HG03066 (cell line): Measurements from ENCODE around the gene CLEC4G.

Source experiments
- ATAC-seq: cut with Tn5 transposase; IDR thresholded peaks from one replicate; pipeline ENCODE4 v1.9.1; 2021; ENCODE audit warnings: low read depth; ENCODE audit not compliant: unreplicated experiment

The CLEC4G gene

DNA sequence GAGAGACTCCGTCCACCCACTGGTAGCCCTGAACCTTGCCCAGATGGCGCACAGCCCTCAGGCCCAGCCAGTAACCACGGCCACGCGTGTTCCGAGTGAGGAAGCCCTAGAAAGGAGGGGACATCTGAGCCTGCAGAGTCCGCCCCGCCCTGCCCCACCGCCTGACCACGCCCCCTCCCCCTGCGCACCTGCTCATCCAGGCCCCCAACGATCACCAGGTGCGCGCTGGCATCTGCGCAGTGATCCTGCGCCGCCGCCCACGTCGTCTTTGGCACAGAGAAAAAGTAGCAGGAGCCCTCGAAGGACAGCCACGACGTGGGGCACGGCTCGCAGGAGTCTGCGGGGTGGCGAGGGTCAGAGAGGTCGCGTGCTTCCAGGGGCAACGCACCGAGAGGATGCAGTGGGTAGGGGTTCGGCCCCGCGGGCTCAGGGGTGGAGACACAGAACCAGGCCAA lies 2.1 kb downstream of the CLEC4G start:
- no peak for ATAC-seq

DNA sequence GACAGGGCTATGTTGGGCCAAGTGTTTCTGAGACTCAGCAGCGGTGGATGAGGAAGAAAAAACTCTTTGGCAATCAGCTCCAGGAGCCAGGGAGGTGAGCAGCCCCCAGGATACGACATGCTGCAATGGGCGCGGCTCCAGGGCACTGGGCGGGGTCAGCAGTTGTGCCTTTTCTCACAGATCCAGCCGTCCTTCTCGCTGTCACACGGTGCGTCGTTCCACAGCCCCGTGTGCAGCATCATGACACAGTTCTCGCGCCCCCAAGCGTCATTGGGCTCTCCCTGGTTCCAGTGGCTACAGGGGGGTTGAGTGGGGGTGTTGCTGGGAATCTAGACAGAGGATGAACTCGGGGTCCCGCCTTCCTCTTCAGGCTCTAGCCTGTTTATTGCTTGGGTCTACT lies 2.7 kb downstream of the CLEC4G start:
- no peak for ATAC-seq

GRCh38 chr19:7725791-7726190 lies 6.1 kb downstream of the CLEC4G start:
- ATAC-seq, result no peak

DNA sequence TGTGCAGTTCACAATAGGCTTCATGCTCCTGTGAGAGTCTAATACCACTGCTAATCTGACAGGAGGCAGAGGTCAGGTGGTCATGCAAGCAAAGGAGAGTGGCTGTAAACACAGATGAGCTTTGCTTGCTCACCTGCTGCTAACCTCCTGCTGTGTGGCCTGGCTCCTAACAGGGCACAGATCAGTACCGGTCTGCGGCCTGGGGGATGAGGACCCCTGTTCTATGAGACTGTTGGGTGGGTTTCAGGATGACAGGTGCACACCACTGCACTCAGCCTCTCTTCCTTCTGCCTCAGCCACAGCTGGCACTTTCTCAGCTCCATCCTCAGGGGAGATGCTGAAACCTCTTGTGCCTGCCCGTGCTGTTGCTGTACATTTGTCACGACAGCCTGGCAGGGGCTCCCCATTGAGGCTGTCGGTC lies 9.7 kb downstream of the CLEC4G start:
- no peak for ATAC-seq

DNA sequence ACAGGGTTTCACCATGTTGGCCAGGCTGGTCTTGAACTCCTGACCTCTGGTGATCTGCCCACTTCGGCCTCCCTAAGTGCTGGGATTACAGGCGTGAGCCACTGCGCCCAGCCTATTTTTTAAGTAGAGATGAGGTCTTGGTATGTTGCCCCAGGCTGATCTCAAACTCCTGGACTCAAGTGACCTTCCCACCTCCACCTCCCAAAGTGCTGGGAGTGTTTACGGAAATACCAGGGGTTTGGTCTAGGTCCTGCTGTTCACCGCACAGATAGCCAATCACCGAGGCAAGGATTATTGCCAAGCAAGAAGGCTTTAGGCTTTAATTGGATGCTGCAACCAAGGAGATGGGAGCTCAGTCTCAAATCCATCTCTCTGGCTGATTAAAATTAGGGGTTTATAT lies 11.6 kb downstream of the CLEC4G start:
- no peak for ATAC-seq

GRCh38 chr19:7718668-7719067 lies 13.2 kb downstream of the CLEC4G start:
- ATAC-seq, result no peak

GRCh38 chr19:7716762-7717161 lies 15.1 kb downstream of the CLEC4G start:
- ATAC-seq, result no peak

DNA sequence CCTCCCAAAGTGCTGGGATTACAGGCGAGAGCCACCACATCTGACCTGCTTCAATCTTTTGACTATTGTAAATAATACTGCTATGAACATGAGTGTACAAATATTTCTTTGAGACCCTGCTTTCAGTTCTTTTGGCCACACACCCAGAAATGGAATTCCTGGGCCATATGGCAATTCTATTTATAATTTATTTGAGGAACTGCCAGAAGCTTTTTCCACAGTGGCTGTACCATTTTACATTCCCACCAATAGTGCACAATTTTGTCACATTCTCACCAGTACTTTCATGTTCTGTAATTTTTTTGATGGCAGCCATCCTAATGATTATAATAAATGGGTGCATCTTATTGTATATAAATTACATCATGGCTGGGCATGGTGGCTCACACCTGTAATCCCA lies 16.2 kb downstream of the CLEC4G start:
- ATAC-seq, result no peak

- no peak for ATAC-seq
These were observed 21.3 kb downstream of the CLEC4G start for GRCh38 chr19:7710616-7711015.

DNA sequence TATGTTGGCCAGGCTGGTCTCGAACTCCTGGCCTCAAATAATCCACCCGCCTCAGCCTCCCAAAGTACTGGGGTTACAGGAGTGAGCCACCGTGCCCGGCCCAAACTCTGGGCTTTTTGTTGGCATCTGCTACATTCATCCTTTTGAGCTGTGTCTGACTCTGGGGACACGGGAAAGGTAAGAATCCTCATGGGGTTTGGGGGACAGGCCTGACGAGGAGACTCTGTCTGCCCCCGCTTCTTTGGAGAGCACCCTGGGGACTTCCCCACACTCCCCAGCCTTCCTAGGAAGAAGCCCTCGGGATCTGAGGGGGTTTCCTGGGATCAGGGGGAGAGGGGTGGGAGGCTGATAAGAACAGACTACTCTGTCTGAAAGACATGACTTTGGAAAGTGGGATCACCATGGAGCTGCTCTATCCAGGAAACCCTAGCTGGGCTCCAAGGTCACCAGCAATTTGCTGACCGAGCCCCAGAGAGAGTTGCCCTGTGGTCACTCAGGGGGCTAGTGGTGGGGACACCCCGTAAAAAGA lies 21.9 kb downstream of the CLEC4G start:
- no peak for ATAC-seq

DNA sequence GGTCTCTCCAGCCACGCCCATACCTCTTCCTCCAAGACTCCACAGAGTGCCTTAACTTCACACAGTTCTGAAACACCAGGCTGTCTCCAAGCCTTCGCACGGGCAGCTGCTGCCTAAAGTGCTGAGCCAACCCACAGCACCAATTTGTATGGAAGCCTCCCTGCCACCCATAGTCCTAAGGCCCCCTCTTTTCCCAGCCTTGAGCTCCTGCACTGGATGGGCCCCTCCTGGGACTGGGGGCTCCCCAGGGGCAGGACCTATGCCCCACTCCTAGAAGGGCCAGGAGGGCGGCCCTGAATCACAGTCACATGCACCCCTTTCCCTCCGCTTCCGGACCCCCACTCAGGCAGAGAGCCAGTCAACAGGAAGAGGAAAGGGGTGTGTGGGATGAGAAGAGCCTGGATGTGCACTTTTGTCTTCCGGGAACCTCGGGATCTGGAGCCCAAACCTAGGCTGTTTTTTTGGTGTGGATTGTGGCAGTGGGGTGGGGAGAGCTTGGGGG lies 24.9 kb downstream of the CLEC4G start:
- no peak for ATAC-seq

- no peak for ATAC-seq
These were observed 25.5 kb downstream of the CLEC4G start for GRCh38 chr19:7706188-7706954.

DNA sequence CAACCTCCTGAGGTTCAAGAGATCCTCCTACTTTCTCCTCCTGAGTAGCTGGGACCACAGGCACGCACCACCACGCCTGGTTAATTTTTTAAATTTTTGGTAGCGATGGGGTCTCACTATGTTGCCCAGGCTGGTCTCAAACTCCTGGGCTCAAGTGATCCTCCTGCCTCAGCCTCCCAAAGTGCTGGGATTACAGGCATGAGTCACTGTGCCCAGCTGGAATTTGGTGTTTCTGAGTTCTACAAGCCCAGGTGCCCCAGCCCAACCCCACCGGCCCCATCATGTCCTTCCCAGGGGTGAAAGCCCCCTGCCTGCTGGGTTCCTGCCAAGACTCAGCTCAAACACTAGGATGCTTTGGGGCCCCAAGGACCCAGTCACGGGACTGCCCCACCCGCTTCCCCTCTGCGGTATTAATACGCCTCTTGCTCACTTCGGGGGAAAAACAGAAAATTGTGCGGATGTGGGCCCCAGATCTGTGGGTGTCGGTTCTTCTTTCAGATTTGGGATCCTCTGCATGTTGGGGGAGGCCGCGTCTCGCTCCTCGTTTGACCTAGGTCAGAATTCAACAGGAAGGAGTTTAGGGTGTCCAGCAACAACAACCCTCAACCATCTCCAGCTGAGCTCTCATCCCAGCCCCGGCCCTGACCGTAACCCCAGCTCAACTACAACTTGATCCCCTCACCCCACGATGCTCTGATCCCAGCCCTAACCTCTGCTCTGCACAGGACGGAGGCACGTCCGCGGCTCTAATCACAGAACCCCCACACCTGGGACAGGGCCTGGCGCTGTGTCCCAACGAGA lies 26.3 kb downstream of the CLEC4G start:
- ATAC-seq, result no peak

GRCh38 chr19:7704280-7705060 lies 27.4 kb downstream of the CLEC4G start:
- ATAC-seq, result no peak

GRCh38 chr19:7703332-7703731 lies 28.6 kb downstream of the CLEC4G start:
- no peak for ATAC-seq

DNA sequence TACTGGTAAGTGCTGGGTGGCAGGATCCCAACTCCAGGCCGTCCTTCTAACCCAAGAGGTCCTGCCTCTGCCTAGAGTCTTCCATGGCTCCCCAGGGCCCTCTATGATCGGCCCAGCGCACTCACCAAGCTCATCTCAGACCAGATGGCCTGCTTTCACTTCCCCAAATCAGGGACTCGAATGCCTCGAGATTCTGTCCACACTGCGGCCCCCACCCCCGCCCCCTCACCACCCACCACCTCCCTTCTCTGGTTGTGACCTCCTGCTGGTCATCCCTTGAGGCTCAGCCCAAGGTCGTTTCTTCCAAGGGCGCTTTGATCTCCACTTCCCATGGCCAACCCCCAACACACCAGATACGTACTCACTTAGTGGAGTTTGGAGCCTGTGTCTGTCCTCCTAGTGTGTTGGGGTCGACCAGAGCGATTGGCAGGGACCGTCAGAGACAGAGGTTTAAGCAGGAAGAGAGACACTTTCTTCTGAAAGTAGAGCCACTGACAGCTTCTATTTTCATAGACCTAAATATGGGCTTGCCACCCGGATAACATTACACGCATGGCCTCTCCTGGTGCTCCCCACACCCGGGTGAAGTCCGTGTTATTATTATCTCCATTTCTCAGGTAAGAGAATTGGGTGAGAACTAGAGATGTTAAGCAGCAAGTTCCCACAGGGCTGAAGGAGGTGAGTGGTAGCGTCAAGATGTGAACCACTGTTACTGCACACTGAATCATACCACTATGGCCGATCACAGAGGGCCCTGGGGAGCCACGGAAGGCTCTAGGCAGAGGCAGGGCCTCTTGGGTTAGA lies 30.1 kb downstream of the CLEC4G start, which contains the start of gene FCER2:
Gene FCER2 (minus strand): TSS at position 478 of the 804 bp plus-strand sequence. CDS start 2,371 bp downstream, outside the sequence.
- ATAC-seq, result peak; percentile 49

- ATAC-seq, result no peak
These were observed 30.8 kb downstream of the CLEC4G start for GRCh38 chr19:7701049-7701653.

- no peak for ATAC-seq
These were observed 32.2 kb downstream of the CLEC4G start for GRCh38 chr19:7699417-7700401.
